GM18517 (cell line): ENCODE results near the gene FHIT.

Experiments
- ATAC-seq: cut with Tn5 transposase; IDR thresholded peaks from one replicate; pipeline ENCODE4 v1.9.1; 2021; ENCODE audit warnings: mild to moderate bottlenecking, moderate library complexity; ENCODE audit not compliant: unreplicated experiment

Gene FHIT

DNA sequence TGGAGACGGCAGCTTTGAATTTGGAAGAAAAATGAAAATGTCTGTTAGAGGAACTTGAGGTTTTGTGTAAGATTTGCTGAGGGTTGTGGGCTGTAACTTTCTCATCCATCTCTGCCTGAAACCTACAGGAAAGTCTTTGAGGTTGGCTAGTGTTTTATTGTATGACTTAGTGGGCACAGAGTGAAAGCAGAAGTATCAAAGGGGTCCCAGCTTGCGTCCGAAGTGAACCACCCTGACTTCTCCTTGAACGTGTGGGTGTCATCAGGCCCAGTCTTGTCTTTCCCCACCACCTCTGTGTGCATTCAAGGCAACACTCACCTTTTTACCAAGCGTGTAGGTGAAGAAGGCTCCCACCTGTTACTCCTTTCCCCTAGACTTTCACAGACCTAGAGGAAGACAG is 1519.3 kb downstream of the FHIT start:
- ATAC-seq: no peak

DNA sequence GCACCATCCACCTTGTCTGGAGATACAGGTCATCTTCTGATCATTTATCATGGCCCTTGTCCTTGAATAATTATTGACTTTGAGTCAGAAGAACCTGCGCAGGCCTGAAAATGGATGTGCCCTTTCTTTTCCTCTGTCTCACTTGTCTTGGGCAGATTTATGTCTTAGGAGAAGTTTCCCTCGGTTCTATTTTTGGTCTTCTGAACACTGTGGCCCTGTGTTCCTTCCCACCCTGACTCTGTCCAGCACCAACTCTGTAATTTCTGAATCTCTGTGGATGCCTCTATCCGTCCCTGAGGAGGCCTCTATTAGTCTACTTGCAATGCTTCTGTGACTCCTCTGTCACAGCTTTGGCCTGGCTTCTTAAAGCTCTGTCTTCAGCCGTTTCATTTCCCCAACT is 1520.7 kb downstream of the FHIT start:
- no peak for ATAC-seq

DNA sequence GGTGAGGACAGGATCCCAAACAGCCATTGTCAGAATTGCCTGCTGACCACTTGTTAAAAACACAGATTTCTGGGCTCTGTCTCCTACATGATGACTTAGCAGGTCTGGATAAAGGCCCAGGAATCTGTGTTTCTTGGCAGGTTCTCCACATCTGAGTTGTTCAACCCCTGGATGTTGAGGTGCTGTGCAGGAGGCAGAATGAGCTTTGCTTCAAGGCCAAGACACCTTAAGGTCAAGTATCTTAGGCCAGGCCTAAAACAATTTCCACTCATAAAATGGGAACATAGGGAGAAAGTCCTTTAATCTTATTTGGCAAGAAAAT is 1522.7 kb downstream of the FHIT start:
- no peak for ATAC-seq

DNA sequence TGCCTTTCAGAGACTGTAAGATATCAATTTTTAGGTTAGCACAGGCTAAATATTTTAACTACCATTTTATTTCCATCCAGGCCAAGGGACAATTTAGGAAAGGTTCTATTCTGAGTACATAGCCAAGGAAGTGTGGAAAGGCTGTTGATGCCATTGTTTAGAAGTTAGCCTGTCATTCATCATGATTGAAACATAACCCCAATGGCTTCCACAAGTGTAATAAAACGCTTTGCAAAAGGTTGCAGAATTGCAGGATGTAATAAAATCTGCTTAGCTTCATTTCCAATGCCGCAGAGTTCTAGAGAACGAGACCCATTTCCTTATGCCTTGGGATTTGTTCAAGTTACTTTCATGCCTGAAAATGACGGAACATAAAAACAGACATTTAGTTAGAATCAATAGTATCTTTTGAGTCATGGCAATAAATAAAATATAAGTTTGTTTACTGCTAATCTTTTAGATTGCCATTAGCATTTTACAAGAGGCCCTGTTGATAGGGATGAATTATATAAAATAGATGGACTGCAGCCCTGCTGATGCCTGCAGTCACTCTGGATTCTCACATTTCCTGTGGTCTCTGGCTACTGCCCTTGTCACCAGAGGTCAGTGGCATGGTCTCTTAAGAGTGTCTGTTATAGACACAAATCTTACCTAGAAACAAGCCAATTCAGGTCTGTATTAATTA is 1523.2 kb downstream of the FHIT start:
- ATAC-seq: no peak

DNA sequence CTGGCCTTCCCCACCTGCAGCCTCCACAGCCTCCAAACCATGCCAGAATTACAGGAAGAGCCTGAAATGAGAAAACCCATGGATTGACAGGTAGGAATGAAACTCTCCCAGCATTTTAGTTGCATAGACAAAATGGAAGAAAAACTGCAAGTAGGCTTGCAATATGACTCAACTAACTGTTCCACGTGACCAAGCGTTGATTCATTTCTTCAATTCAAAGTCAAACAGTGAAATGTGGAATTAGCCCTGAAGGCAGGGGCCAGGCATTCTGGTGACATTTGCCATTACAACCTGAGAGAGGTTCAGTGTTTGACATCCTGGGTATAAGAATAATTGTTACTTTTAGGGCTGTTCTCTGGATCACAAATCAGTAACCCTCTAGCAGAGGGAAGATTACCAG is 1525.0 kb downstream of the FHIT start:
- ATAC-seq: no peak

DNA sequence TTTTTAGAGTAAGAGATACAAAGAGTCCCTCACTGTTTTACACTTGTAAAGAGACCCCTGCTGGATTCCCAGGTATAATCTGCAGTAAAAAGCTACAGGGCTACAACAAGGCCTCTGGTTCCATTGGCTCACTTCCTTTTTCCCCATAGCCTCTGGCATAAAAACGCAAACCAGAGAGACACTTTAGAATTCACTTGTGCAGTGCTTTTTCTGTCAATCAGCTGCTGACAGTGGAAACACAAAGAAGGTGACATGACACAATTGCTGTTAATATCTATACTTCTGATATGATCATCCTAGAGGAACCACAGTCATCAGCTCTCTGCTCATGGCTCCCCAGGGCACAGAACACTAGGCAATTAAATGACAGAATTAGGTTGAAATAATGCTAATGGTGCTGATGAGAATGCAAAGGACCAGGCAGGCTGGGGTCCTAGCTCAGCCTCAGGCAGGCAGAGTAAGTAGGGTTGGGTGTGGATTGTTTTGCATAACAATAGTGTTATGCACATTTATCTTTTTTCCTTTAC is 1533.5 kb downstream of the FHIT start:
- no peak for ATAC-seq

DNA sequence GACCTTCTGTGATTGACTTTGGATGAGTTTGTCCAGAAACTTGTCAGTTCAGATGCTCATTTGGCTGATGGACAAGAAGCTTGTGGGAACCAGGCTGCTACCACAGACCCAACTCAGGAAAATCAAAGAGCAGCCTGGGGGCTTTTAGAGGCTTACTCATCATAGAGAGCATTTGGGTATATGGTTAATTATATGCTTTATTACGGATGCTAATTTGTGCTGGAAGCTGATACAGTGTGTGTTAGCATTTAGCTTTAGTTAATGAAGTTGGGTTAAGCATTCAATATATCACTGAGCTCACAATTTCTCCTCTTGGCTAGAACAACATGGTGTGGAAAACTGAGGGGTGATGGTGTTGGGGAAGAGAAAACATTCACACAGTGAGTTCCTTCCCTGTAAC is 1537.2 kb downstream of the FHIT start:
- no peak for ATAC-seq

DNA sequence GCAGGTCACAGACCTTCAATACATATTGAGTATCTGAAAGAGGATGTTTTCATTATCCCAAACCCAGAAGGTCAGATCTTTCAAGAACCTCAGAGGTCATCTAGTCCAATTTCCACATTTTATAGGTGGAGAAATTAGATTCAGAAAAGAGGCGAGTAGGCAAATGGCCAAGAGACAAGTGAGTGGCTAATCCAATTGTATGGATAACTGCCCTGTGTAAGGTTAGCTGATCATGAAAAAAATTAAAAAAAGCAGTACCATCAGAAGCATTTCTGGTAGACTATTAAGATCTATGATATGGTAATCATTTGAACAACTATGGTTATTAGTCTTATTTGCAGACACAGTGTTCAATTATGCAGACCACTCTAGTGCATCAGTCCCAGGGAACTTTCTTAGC is 1540.7 kb downstream of the FHIT start:
- ATAC-seq: no peak

DNA sequence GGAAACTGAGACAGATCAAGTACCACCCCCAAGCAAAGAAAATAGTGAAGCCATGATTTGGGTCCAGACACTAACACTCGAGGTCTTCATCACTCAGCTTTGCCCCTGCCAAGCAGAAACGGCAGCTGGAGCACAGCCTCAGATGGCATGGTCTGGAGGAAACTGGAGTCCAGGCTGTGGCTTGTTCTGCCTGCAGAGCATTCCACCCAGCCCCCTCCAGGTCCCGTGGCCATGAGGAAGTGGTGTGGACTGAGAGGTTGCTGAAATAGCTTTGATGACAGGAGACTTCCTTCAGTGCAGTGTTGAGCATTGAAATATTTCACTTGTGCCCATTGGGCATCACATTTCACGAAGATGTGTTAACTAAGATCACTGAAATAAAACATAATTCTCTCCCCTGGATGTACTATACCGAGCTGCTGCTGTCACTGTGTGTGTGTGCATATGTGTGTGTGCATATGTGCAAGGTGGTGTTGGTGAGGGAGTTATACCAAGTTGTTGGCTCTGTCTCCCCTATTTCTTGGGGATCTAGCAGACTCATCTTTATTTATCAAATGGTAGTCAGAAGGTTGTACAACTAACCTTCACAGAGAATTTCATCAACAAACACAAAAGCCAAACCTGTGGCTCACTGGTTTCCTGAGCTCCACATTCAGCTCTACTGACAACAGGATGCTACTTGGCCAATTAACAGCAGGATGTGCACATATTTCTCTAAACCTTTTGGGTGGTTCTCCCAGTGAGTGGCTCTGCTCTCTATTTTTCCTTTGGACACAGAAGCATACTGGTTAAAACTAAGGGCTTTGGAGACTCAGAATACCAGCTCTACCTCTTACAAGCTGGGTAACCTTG is 1541.3 kb downstream of the FHIT start:
- ATAC-seq: no peak

DNA sequence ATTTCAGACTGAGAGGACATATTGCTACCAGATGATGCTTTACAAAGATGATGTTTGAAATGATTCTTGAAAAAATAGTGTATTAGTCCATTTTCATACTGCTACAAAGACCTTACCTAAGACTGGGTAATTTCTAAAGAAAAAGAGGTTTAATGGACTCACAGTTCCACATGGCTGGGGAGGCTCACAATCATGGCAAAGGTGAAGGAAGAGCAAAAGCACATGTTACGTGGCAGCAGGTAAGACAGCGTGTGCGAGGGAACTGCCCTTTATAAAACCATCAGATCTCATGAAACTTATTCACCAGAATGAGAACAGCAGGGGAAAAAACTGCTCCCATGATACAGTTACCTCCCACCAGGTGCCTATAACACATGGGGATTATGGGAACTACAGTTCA is 1543.0 kb downstream of the FHIT start:
- ATAC-seq: no peak

DNA sequence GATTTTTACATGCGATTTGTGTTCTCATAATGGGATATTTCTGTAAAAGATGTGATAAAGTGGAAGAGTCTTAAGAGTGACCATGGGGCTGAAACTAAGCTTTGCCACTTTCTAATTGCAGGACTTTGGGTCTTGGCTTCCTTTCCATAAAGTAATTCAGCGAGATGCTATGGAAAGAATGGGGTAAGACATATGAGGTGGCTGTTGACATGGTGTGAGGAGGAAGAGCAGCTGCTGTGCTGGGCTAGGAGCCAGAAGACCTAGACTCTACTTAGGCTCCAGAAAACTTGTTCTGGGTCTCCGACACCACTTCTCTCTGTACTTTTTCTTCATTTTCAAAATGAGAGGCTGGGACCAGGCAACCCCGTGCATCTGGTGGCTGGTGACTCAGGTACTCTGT is 1547.0 kb downstream of the FHIT start:
- no peak for ATAC-seq

DNA sequence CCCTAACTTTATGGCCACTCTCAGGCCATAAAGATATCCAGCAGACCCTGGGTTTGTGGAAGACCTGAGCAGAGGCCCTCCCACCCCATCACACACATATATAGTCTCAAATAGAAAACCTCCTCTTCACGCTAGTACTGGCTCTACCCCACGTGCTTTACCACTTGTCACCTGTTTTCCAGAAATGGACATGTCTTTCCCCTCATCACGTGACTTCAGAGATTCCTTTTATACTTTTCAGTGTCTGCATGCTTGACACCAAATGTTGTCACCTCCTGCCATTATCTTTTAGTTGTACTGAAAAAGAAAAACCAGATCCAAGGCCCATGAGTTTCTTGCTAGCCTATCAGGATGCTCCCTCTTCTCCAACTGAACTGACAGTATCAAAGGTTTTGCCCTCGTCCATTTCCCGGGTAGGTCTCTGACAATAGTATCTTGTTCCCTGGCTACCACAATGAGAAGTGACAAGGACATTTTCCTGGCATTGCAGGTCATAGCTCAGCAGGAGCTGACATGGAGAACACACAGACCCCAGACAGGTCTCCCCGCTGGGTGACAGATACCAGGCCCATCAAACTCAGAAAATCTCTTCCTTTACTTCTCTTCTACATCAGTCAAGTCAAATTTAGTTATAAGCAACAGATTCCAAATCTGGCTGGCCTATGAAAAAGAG is 1551.5 kb downstream of the FHIT start:
- no peak for ATAC-seq
